HepG2 (cell line): ENCODE data around the gene KRTAP12-3. TPM values are rescaled to one million over a fixed set of nuclear protein-coding genes. Genes with fewer than 3 reads are reported as not detected.

Experiments used
- BHLHE40 ChIP-seq: IDR thresholded peaks from 2 replicates; pipeline ENCODE4 v1.6.1; 2011; ENCODE audit warnings: low read length, improper control_type of control experiment
- CBX5 ChIP-seq: sonication (generic); formaldehyde crosslinking; IDR thresholded peaks from 2 replicates; pipeline ENCODE4 v1.4.0; 2020; ENCODE audit warnings: missing genetic modification reagents, borderline replicate concordance
- CENPT ChIP-seq: sonication (generic); formaldehyde crosslinking; IDR thresholded peaks from 2 replicates; pipeline ENCODE4 v1.8.0; 2022; ENCODE audit warnings: low read depth, mild to moderate bottlenecking, moderate library complexity, missing genetic modification reagents
- ETV5 ChIP-seq: IDR thresholded peaks from 2 replicates; pipeline ENCODE4 v1.6.1; 2018; ENCODE audit warnings: missing biosample characterization, missing genetic modification reagents, inconsistent platforms, borderline replicate concordance
- KDM5B ChIP-seq: sonication (generic); formaldehyde crosslinking; IDR thresholded peaks from 2 replicates; pipeline ENCODE4 v1.4.0; 2020; ENCODE audit warnings: missing genetic modification reagents, mild to moderate bottlenecking, borderline replicate concordance
- KMT2B ChIP-seq: IDR thresholded peaks from 2 replicates; pipeline ENCODE4 v1.6.1; 2016; ENCODE audit warnings: missing genetic modification reagents, missing compliant biosample characterization
- MEIS1 ChIP-seq: sonication (generic); formaldehyde crosslinking; IDR thresholded peaks from 2 replicates; pipeline ENCODE4 v1.9.0; 2021; ENCODE audit warnings: mild to moderate bottlenecking, missing genetic modification reagents, moderate library complexity, borderline replicate concordance
- NR3C1 ChIP-seq: sonication (generic); formaldehyde crosslinking; IDR thresholded peaks from 2 replicates; pipeline ENCODE4 v1.4.0; 2020; ENCODE audit warnings: missing genetic modification reagents
- RFX5 ChIP-seq: IDR thresholded peaks from 2 replicates; pipeline ENCODE4 v1.6.1; 2011; ENCODE audit warnings: low read depth, low read length, improper control_type of control experiment
- SMAD1 ChIP-seq: sonication (generic); formaldehyde crosslinking; IDR thresholded peaks from 2 replicates; pipeline ENCODE4 v1.4.0; 2020; ENCODE audit warnings: missing genetic modification reagents, low read depth, mild to moderate bottlenecking, borderline replicate concordance
- SMYD3 ChIP-seq: sonication (generic); formaldehyde crosslinking; IDR thresholded peaks from 2 replicates; pipeline ENCODE4 v1.8.1; 2023; ENCODE audit warnings: mild to moderate bottlenecking, missing genetic modification reagents
- SP2 ChIP-seq: sonication (generic); formaldehyde crosslinking; IDR thresholded peaks from 2 replicates; pipeline ENCODE4 v1.5.1; 2020; ENCODE audit warnings: mild to moderate bottlenecking, missing genetic modification reagents
- SP5 ChIP-seq: IDR thresholded peaks from 2 replicates; pipeline ENCODE4 v1.6.1; 2016; ENCODE audit warnings: low read depth, borderline replicate concordance
- TBL1XR1 ChIP-seq: fragments of 150-350 bp; IDR thresholded peaks from 2 replicates; pipeline ENCODE4 v1.6.1; 2014; ENCODE audit warnings: borderline replicate concordance, low read length; ENCODE audit not compliant: partially characterized antibody
- TCF7 ChIP-seq: sonication (generic); IDR thresholded peaks from 2 replicates; pipeline ENCODE4 v1.6.1; 2016; ENCODE audit warnings: antibody characterized with exemption, low read depth
- TEAD2 ChIP-seq: sonication (generic); formaldehyde crosslinking; IDR thresholded peaks from 2 replicates; pipeline ENCODE4 v1.9.0; 2021; ENCODE audit warnings: missing genetic modification reagents
- TFDP2 ChIP-seq: sonication (generic); formaldehyde crosslinking; IDR thresholded peaks from 2 replicates; pipeline ENCODE4 v1.4.0; 2020; ENCODE audit warnings: missing genetic modification reagents
- TOPORS ChIP-seq: sonication (generic); formaldehyde crosslinking; IDR thresholded peaks from 2 replicates; pipeline ENCODE4 v1.8.0; 2023; ENCODE audit warnings: mild to moderate bottlenecking, missing genetic modification reagents
- ZBTB3 ChIP-seq: sonication (generic); formaldehyde crosslinking; IDR thresholded peaks from 2 replicates; pipeline ENCODE4 v1.4.0; 2020; ENCODE audit warnings: low read depth, mild to moderate bottlenecking, moderate library complexity, missing genetic modification reagents, borderline replicate concordance
- ZNF260 ChIP-seq: sonication (generic); formaldehyde crosslinking; IDR thresholded peaks from 2 replicates; pipeline ENCODE4 v1.4.0; 2020; ENCODE audit warnings: missing genetic modification reagents, low read depth, mild to moderate bottlenecking, borderline replicate concordance
- ZNF292 ChIP-seq: sonication (generic); formaldehyde crosslinking; IDR thresholded peaks from 2 replicates; pipeline ENCODE4 v1.8.1; 2022; ENCODE audit warnings: mild to moderate bottlenecking, low read depth, missing genetic modification reagents, borderline replicate concordance
- ZNF431 ChIP-seq: sonication (generic); formaldehyde crosslinking; IDR thresholded peaks from 2 replicates; pipeline ENCODE4 v1.9.0; 2022; ENCODE audit warnings: missing genetic modification reagents, low read depth, mild to moderate bottlenecking, borderline replicate concordance
- ZNF709 ChIP-seq: sonication (generic); formaldehyde crosslinking; IDR thresholded peaks from 2 replicates; pipeline ENCODE4 v1.5.0; 2020; ENCODE audit warnings: mild to moderate bottlenecking, missing genetic modification reagents
- polyA plus RNA-seq, 8 experiments: library from polyadenylated mRNA; depleted of rRNA in 3 of 8; stranded (reverse) in 7 of 8; unstranded in 1 of 8; fragments of >200 nt; fragmentation: Illumina TruSeq in 4 of 8; extraction: Trizol in 4 of 8; gene quantifications; 2 replicates each; pipeline versions ENCODE4 v1.2.1 to v1.2.3, GENCODE V29; 2011 to 2016; ENCODE audit warnings: low read depth in 4 of 8, missing spikeins in 1 of 8, mixed read lengths in 1 of 8; ENCODE audit not compliant: insufficient read depth in 1 of 8
- total RNA-seq, 5 experiments: library from RNA; depleted of rRNA; stranded (reverse); fragments of >200 nt; fragmentation: Illumina TruSeq; extraction: Trizol; gene quantifications; 2 replicates each; pipeline ENCODE4 v1.2.3, GENCODE V29; 2016; ENCODE audit warnings: low read depth in 1 of 5
- TF ChIP-seq, protein P1 (sequence below): IDR thresholded peaks from 2 replicates; pipeline ENCODE4 v1.6.1; 2016; ENCODE audit warnings: mild to moderate bottlenecking, missing biosample characterization, missing genetic modification reagents
- TF ChIP-seq, protein P2 (sequence below): sonication (generic); formaldehyde crosslinking; IDR thresholded peaks from 2 replicates; pipeline ENCODE4 v1.8.1; 2023; ENCODE audit warnings: mild to moderate bottlenecking, missing genetic modification reagents
- TF ChIP-seq, protein P3 (sequence below): sonication (generic); formaldehyde crosslinking; IDR thresholded peaks from 2 replicates; pipeline ENCODE4 v1.5.1; 2020; ENCODE audit warnings: mild to moderate bottlenecking, moderate library complexity, missing genetic modification reagents

The KRTAP12-3 gene
- total and polyA plus RNA-seq, 2 of the 13 experiments (the other 11 are each of a cell fraction or from before 2014, with no cell fraction given), result not detected

DNA sequence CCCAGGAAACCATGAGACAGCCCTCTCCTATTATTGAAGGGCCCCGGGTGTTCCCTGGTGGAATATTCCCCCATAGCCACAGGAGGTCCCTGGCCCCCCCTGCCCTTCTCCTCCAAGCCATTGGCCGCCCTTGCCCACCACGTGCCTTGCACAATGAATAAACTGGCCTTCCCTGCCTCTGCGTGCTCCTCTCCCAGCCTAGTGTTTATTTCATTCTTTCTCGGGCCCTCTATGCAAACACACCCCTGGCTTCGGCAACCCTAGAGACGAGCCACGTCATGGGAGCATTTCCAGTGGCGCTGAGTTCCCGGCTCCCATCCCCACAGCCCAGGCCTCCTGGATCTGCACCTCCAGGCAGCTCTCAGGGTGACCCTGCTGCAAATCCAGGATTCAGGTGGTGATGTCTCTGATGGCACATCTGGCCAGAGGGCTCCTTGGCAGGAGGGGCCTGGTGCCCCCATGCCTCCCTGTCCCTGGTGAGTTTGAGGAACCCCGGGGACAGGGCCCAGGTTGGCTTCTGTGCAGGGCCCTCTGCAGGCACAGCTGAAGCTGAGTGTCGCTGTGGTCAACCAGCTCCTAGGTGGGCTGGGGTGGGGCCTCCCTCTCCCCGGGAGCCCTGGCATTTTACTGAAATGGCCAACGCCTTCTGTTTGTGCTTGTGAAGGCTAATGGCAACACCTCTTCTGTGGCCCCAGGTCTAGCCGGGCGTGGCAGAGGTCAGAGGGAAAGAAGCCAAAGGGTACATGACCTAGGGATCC, 45.4 kb downstream of the KRTAP12-3 start (continued):
- TF ChIP-seq MEIS1 (CRISPR knock-in tag) (no peak), RFX5 (no peak), TEAD2 (no peak), SP5 (CRISPR knock-in tag) (no peak), KMT2B (CRISPR knock-in tag) (no peak), CENPT (no peak), KDM5B (CRISPR knock-in tag) (peak; percentile 51; the same call in 1 of the 2 replicates), ZBTB3 (CRISPR knock-in tag) (no peak), TFDP2 (CRISPR knock-in tag) (0 out of 2 replicates have a peak, but pooled peaks have one; percentile 37), BHLHE40 (0 out of 2 replicates have a peak, but pooled peaks have one; percentile 25), TOPORS (CRISPR knock-in tag) (no peak), TBL1XR1 (no peak), CBX5 (CRISPR knock-in tag) (no peak), SMAD1 (no peak), SP2 (0 out of 2 replicates have a peak, but pooled peaks have one; percentile 12), ZNF431 (CRISPR knock-in tag) (peak; percentile 79; the same call in 1 of the 2 replicates), ETV5 (CRISPR knock-in tag) (no peak), SMYD3 (CRISPR knock-in tag) (no peak), ZNF709 (CRISPR knock-in tag) (no peak), NR3C1 (CRISPR knock-in tag) (no peak), TCF7 (no peak), ZNF260 (CRISPR knock-in tag) (no peak), ZNF292 (CRISPR knock-in tag) (no peak)
- TF ChIP-seq, protein P1, sequence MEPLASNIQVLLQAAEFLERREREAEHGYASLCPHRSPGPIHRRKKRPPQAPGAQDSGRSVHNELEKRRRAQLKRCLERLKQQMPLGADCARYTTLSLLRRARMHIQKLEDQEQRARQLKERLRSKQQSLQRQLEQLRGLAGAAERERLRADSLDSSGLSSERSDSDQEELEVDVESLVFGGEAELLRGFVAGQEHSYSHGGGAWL (CRISPR knock-in tag), result peak; percentile 54; the same call in 1 of the 2 replicates
- TF ChIP-seq, protein P2, sequence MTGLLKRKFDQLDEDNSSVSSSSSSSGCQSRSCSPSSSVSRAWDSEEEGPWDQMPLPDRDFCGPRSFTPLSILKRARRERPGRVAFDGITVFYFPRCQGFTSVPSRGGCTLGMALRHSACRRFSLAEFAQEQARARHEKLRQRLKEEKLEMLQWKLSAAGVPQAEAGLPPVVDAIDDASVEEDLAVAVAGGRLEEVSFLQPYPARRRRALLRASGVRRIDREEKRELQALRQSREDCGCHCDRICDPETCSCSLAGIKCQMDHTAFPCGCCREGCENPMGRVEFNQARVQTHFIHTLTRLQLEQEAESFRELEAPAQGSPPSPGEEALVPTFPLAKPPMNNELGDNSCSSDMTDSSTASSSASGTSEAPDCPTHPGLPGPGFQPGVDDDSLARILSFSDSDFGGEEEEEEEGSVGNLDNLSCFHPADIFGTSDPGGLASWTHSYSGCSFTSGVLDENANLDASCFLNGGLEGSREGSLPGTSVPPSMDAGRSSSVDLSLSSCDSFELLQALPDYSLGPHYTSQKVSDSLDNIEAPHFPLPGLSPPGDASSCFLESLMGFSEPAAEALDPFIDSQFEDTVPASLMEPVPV, result no peak
- TF ChIP-seq, protein P3, sequence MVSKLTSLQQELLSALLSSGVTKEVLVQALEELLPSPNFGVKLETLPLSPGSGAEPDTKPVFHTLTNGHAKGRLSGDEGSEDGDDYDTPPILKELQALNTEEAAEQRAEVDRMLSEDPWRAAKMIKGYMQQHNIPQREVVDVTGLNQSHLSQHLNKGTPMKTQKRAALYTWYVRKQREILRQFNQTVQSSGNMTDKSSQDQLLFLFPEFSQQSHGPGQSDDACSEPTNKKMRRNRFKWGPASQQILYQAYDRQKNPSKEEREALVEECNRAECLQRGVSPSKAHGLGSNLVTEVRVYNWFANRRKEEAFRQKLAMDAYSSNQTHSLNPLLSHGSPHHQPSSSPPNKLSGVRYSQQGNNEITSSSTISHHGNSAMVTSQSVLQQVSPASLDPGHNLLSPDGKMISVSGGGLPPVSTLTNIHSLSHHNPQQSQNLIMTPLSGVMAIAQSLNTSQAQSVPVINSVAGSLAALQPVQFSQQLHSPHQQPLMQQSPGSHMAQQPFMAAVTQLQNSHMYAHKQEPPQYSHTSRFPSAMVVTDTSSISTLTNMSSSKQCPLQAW, result peak; percentile 75
